A549 (cell line): Measurements from ENCODE around the gene REXO4. TPM values are rescaled to one million over a fixed set of nuclear protein-coding genes. Genes with fewer than 3 reads are reported as not detected.
"Not testable (repeated sequence)": the region's sequence is repeated elsewhere in the genome, so short reads cannot be mapped to it uniquely, and the experiment has no call there.

Experiments used
- ATAC-seq, 2 experiments: fragments of 200-7000 bp in 1 of 2; fragments of >200 bp in 1 of 2; cut with Nextera tagmentation in 1 of 2; cut with Tn5 transposase in 1 of 2; 3 replicates each; pipeline versions ENCODE4 v1.8.0 to v1.9.1; 2018 to 2020; ENCODE audit warnings: mild to moderate bottlenecking in 1 of 2, moderate library complexity in 1 of 2
- CTCF ChIA-PET: fragments of 300-600 bp; sonication (Branson Sonifier 250); formaldehyde crosslinking; extraction: SDS; loops from one replicate; lab custom pipeline; 2021; ENCODE audit warnings: antibody characterized with exemption, inconsistent platforms; lab: Yijun Ruan, JAX
- POLR2A ChIA-PET: fragments of 350-600 bp; formaldehyde crosslinking; extraction: SDS; loops from one replicate; lab custom pipeline; 2021; ENCODE audit warnings: antibody characterized with exemption, inconsistent platforms; lab: Yijun Ruan, JAX
- DNase-seq, 2 experiments: peaks; one replicate each; pipeline versions ENCODE4 v3.0.0 to v3.0.0-alpha.2; 2011 to 2016; ENCODE audit warnings: low read depth in 1 of 2, low spot score in 1 of 2
- FAIRE-seq: peaks from 2 replicates; lab custom pipeline; 2011; peaks lifted over from hg19 to GRCh38; lab: Jason Lieb, UNC
- H3K27ac ChIP-seq, 2 experiments: fragments of >200 bp; sonication (Bioruptor Twin); formaldehyde crosslinking; 3 replicates each; pipeline ENCODE4 v1.5.1; 2016 to 2017
- H3K4me1 ChIP-seq: fragments of >200 bp; sonication (Bioruptor Twin); formaldehyde crosslinking; 3 replicates; pipeline ENCODE4 v1.6.1; 2016
- H3K4me2 ChIP-seq: fragments of >200 bp; sonication (Bioruptor Twin); formaldehyde crosslinking; 3 replicates; pipeline ENCODE4 v1.6.1; 2016
- H3K4me3 ChIP-seq: fragments of >200 bp; sonication (Bioruptor Twin); formaldehyde crosslinking; 3 replicates; pipeline ENCODE4 v1.5.1; 2016
- H3K9me3 ChIP-seq: fragments of >200 bp; sonication (Bioruptor Twin); formaldehyde crosslinking; 3 replicates; pipeline ENCODE4 v1.6.1; 2016
- BCL3 ChIP-seq: fragments of >200 bp; sonication (Bioruptor Twin); formaldehyde crosslinking; IDR thresholded peaks from 3 replicates; pipeline ENCODE4 v1.6.1; 2016
- CEBPB ChIP-seq, 2 experiments: fragments of >200 bp in 1 of 2; sonication (Bioruptor Twin) in 1 of 2; formaldehyde crosslinking in 1 of 2; IDR thresholded peaks; 2 replicates each; pipeline ENCODE4 v1.6.1; 2012 to 2016
- CHD2 ChIP-seq: fragments of 150-350 bp; IDR thresholded peaks from 2 replicates; pipeline ENCODE4 v1.6.1; 2014; ENCODE audit warnings: low read length; ENCODE audit not compliant: partially characterized antibody
- EHF ChIP-seq: fragments of 250-450 bp; sonication (Bioruptor Pico); IDR thresholded peaks from 2 replicates; pipeline ENCODE4 v1.5.0; 2020; ENCODE audit warnings: mild to moderate bottlenecking
- FOXS1 ChIP-seq: fragments of 250-450 bp; sonication (Bioruptor Pico); IDR thresholded peaks from 2 replicates; pipeline ENCODE4 v1.5.0; 2020; ENCODE audit warnings: mild to moderate bottlenecking, moderate library complexity
- HDAC2 ChIP-seq: fragments of 200-600 bp; sonication (generic); IDR thresholded peaks from 2 replicates; pipeline ENCODE4 v1.6.1; 2016
- HES2 ChIP-seq: fragments of >200 bp; sonication (Bioruptor Twin); formaldehyde crosslinking; IDR thresholded peaks from 2 replicates; pipeline ENCODE4 v1.6.1; 2016
- HOXA7 ChIP-seq: fragments of 250-450 bp; sonication (Bioruptor Pico); IDR thresholded peaks from 2 replicates; pipeline ENCODE4 v1.5.0; 2020; ENCODE audit warnings: mild to moderate bottlenecking, moderate library complexity
- HOXB5 ChIP-seq: fragments of 250-450 bp; sonication (Bioruptor Pico); IDR thresholded peaks from 2 replicates; pipeline ENCODE4 v1.5.0; 2020; ENCODE audit warnings: mild to moderate bottlenecking, moderate library complexity
- JUN ChIP-seq, 2 experiments: fragments of >200 bp; sonication (Bioruptor Twin); formaldehyde crosslinking; IDR thresholded peaks; 2 replicates in 1 of 2; 3 replicates in 1 of 2; pipeline ENCODE4 v1.6.1; 2016 to 2017
- KDM1A ChIP-seq: fragments of 200-600 bp; sonication (generic); IDR thresholded peaks from 2 replicates; pipeline ENCODE4 v1.6.1; 2016; ENCODE audit warnings: low read depth, mild to moderate bottlenecking
- KDM5A ChIP-seq: fragments of 200-600 bp; sonication (generic); IDR thresholded peaks from 2 replicates; pipeline ENCODE4 v1.6.1; 2016; ENCODE audit warnings: antibody characterized with exemption, mild to moderate bottlenecking
- MYC ChIP-seq: IDR thresholded peaks from 2 replicates; pipeline ENCODE4 v1.6.1; 2012; ENCODE audit warnings: mild to moderate bottlenecking, inconsistent platforms, low read length, improper control_type of control experiment, borderline replicate concordance
- NFE2L2 ChIP-seq: fragments of 150-350 bp; conservative IDR thresholded peaks from 2 replicates; pipeline ENCODE4 v1.6.1; 2014; ENCODE audit warnings: low read length
- PHF8 ChIP-seq: fragments of 200-600 bp; sonication (generic); IDR thresholded peaks from 2 replicates; pipeline ENCODE4 v1.6.1; 2016; ENCODE audit warnings: low read depth, mild to moderate bottlenecking, antibody characterized with exemption, moderate library complexity, borderline replicate concordance
- POLR2A ChIP-seq: IDR thresholded peaks from 2 replicates; pipeline ENCODE4 v1.6.1; 2012; ENCODE audit warnings: mild to moderate bottlenecking, low read length
- RCOR1 ChIP-seq: fragments of 150-350 bp; IDR thresholded peaks from 2 replicates; pipeline ENCODE4 v1.6.1; 2014; ENCODE audit warnings: antibody characterized with exemption, low read length, low read depth
- SMC3 ChIP-seq: fragments of >200 bp; sonication (Bioruptor Twin); formaldehyde crosslinking; IDR thresholded peaks from 3 replicates; pipeline ENCODE4 v1.6.1; 2018; ENCODE audit warnings: inconsistent platforms
- TFCP2L1 ChIP-seq: fragments of 250-450 bp; sonication (Bioruptor Pico); IDR thresholded peaks from 2 replicates; pipeline ENCODE4 v1.5.0; 2021; ENCODE audit warnings: mild to moderate bottlenecking
- ZSCAN20 ChIP-seq: fragments of 250-450 bp; sonication (Bioruptor Pico); IDR thresholded peaks from 2 replicates; pipeline ENCODE4 v1.8.0; 2022; ENCODE audit warnings: mild to moderate bottlenecking, moderate library complexity
- WGBS: methylation state at CpG from one replicate; pipeline ENCODE4 v1.1.6; 2017; ENCODE audit errors: missing lambda C conversion rate; 5-methylcytosine and 5-hydroxymethylcytosine counted together
- polyA plus RNA-seq, 4 experiments: library from polyadenylated mRNA; depleted of rRNA in 3 of 4; stranded (reverse); fragments of >200 nt; fragmentation: RNase III in 1 of 4; extraction: RNeasy Plus Mini Kit Qiagen cat#74134 plus additional on column Dnase treatment in 1 of 4; gene quantifications; 2 replicates in 3 of 4; 3 replicates in 1 of 4; pipeline ENCODE4 v1.2.3, GENCODE V29; 2011 to 2017
- TF ChIP-seq, protein P1 (sequence below): fragments of 250-450 bp; sonication (Bioruptor Pico); IDR thresholded peaks from 2 replicates; pipeline ENCODE4 v1.5.0; 2020; ENCODE audit warnings: low read depth, mild to moderate bottlenecking, moderate library complexity
- TF ChIP-seq, protein P2 (sequence below): IDR thresholded peaks from 2 replicates; pipeline ENCODE4 v1.6.1; 2012; ENCODE audit warnings: low read depth, borderline replicate concordance
- TF ChIP-seq, protein P3 (sequence below): fragments of >200 bp; sonication (Bioruptor Twin); formaldehyde crosslinking; IDR thresholded peaks from 3 replicates; pipeline ENCODE4 v1.5.1; 2016

REXO4 gene
- polyA plus RNA-seq, 2 of the 4 experiments (the other 2 are of a cell fraction): 25.8 to 31.0 TPM

DNA sequence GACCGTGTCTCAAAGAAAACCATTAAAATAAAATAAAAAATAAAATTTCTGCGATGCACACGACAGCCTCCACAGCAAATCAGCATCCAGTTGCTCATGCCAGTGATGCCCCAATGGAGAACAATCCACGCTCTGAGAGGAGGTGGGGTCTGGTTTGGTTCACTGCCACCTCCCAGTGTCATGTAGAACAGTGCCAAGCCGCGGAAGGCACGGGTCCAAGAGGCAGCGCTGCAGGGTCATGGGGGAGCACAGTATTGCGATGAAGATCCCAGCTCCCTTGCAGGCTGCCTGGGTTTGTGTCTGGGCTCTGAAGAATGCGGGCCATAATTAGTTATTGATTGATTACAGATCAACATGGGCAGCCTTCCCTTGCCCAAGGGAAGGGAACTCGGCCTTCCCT, 35.8 kb upstream of the REXO4 start:
- H3K9me3 ChIP-seq: no peaks in the 10 kb centered on the region
- H3K4me3 ChIP-seq: no peak overlapping the region
- no peak for FAIRE-seq

GRCh38 chr9:133452562-133452961, 34.8 kb upstream of the REXO4 start:
- no peak overlapping the region for H3K27ac ChIP-seq
- no peak for DNase-seq
- CTCF ChIA-PET: interaction anchor here (0.7 to 2.5 kb wide), 2 partner anchors 9 to 10 kb away, joined by 3 to 6 read pairs; no protein-coding TSS in a partner anchor
- peaks cover 8% of the 10 kb centered on the region; the same call in 2 of the 3 replicates for H3K4me1 ChIP-seq
- no peak for FAIRE-seq
- TF ChIP-seq HES2 (no peak), RCOR1 (no peak), KDM1A (no peak), HOXA7 (no peak), MYC (no peak), POLR2A (no peak), CHD2 (no peak), JUN (IDR thresholded peaks at IDR 0.05) (no peak), HOXB5 (no peak), TFCP2L1 (CRISPR knock-in tag) (no peak), CEBPB (IDR thresholded peaks at IDR 0.05) (no peak), ZSCAN20 (CRISPR knock-in tag) (no peak), HDAC2 (no peak), SMC3 (no peak), KDM5A (no peak)
- TF ChIP-seq, protein P1, sequence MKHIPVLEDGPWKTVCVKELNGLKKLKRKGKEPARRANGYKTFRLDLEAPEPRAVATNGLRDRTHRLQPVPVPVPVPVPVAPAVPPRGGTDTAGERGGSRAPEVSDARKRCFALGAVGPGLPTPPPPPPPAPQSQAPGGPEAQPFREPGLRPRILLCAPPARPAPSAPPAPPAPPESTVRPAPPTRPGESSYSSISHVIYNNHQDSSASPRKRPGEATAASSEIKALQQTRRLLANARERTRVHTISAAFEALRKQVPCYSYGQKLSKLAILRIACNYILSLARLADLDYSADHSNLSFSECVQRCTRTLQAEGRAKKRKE (CRISPR knock-in tag): no peak
- TF ChIP-seq, protein P2, sequence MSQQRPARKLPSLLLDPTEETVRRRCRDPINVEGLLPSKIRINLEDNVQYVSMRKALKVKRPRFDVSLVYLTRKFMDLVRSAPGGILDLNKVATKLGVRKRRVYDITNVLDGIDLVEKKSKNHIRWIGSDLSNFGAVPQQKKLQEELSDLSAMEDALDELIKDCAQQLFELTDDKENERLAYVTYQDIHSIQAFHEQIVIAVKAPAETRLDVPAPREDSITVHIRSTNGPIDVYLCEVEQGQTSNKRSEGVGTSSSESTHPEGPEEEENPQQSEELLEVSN: no peak
- no peak for ATAC-seq
- 48% methylated on average over 7 of the region's 7 CpGs for WGBS
- H3K4me2 ChIP-seq: no peak overlapping the region
- H3K9me3 ChIP-seq: no peaks in the 10 kb centered on the region
- no peak overlapping the region for H3K4me3 ChIP-seq
- POLR2A ChIA-PET: no interaction called here

More for the DNA sequence above, 35.8 kb upstream of the REXO4 start:
- ChIA-PET POLR2A (no interaction called here), CTCF (interaction anchor here (2.5 kb wide), 1 partner anchor 10 kb away, joined by 6 read pairs; no protein-coding TSS in a partner anchor)
- H3K4me1 ChIP-seq: peaks cover 9% of the 10 kb centered on the region; the same call in 2 of the 3 replicates
- 82% methylated on average over 11 of the region's 11 CpGs for WGBS
- TF ChIP-seq FOXS1: no peak
- no peak for TF ChIP-seq HDAC2
- TF ChIP-seq, protein P2: no peak
- no peak for TF ChIP-seq PHF8
- no peak for TF ChIP-seq ZSCAN20 (CRISPR knock-in tag)
- TF ChIP-seq EHF (CRISPR knock-in tag): no peak
- TF ChIP-seq BCL3: no peak
- no peak for TF ChIP-seq MYC
- no peak for TF ChIP-seq NFE2L2
- TF ChIP-seq, protein P3, sequence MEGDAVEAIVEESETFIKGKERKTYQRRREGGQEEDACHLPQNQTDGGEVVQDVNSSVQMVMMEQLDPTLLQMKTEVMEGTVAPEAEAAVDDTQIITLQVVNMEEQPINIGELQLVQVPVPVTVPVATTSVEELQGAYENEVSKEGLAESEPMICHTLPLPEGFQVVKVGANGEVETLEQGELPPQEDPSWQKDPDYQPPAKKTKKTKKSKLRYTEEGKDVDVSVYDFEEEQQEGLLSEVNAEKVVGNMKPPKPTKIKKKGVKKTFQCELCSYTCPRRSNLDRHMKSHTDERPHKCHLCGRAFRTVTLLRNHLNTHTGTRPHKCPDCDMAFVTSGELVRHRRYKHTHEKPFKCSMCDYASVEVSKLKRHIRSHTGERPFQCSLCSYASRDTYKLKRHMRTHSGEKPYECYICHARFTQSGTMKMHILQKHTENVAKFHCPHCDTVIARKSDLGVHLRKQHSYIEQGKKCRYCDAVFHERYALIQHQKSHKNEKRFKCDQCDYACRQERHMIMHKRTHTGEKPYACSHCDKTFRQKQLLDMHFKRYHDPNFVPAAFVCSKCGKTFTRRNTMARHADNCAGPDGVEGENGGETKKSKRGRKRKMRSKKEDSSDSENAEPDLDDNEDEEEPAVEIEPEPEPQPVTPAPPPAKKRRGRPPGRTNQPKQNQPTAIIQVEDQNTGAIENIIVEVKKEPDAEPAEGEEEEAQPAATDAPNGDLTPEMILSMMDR: no peak
- TF ChIP-seq HES2: no peak
- H3K4me2 ChIP-seq: no peak overlapping the region
- no peak overlapping the region for H3K27ac ChIP-seq
- ATAC-seq (no peak), DNase-seq (no peak)

- ATAC-seq, H3K4me3 ChIP-seq, H3K4me2 ChIP-seq, DNase-seq, H3K27ac ChIP-seq, POLR2A ChIA-PET, H3K4me1 ChIP-seq, FAIRE-seq, H3K9me3 ChIP-seq: not testable (repeated sequence)
- WGBS: 88% methylated on average over 5 of the region's 5 CpGs
- CTCF ChIA-PET: interaction anchor here (0.7 kb wide), 1 partner anchor 9 kb away, joined by 3 read pairs; no protein-coding TSS in a partner anchor
Measured at GRCh38 chr9:133451865-133452264, 34.1 kb upstream of the REXO4 start.
